GM12892 (cell line): ENCODE measurements around the gene SZRD1.

Source experiments
- POLR2A ChIP-seq: IDR thresholded peaks from 2 replicates; pipeline ENCODE4 v1.6.1; 2011; ENCODE audit warnings: low read depth, low read length, control low read depth
- TAF1 ChIP-seq: IDR thresholded peaks from 2 replicates; pipeline ENCODE4 v1.6.1; 2011; ENCODE audit warnings: low read depth, mild to moderate bottlenecking, control low read depth, low read length, borderline replicate concordance

- TF ChIP-seq POLR2A = no peak
- no peak for TF ChIP-seq TAF1
Observed at GRCh38 chr1:16391411-16391810, 24.4 kb downstream of the SZRD1 start.
